VCaP (cell line): ENCODE data around the gene IMPACT.

Source experiments
- H3K27ac ChIP-seq: fragments of 450-650 bp; 2 replicates; pipeline ENCODE4 v1.5.1; 2017
- TF ChIP-seq, protein P1 (sequence below): fragments of 450-650 bp; conservative IDR thresholded peaks from 2 replicates; pipeline ENCODE4 v1.5.1; 2017; ENCODE audit warnings: mild to moderate bottlenecking, moderate library complexity

IMPACT gene

DNA sequence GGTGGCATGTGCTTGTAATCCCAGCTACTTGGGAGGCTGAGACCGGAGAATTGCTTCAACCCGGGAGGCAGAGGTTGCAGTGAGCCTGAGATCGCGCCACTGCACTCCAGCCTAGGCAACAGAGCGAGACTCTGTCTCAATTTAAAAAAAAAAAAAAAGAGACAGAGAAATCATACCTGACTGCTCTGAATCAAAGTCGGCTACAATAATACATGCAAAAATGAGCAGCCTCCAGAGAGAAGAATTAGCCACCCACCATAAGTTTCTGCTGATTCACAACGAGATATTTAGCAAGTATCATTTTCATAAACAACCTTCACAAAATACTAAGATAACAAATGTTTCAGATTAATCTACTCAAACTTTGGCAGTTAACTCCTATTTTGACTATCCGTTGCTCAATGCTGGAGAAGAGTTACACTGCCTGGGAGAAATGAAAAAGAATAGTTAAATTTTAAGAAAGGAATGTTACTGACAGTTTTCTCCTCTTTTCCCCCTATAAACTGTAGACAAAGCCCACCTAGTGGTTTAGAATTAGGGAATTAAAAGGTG is 30.3 kb upstream of the IMPACT start:
- peak overlapping the region; percentile 85 for H3K27ac ChIP-seq
- TF ChIP-seq, protein P1, sequence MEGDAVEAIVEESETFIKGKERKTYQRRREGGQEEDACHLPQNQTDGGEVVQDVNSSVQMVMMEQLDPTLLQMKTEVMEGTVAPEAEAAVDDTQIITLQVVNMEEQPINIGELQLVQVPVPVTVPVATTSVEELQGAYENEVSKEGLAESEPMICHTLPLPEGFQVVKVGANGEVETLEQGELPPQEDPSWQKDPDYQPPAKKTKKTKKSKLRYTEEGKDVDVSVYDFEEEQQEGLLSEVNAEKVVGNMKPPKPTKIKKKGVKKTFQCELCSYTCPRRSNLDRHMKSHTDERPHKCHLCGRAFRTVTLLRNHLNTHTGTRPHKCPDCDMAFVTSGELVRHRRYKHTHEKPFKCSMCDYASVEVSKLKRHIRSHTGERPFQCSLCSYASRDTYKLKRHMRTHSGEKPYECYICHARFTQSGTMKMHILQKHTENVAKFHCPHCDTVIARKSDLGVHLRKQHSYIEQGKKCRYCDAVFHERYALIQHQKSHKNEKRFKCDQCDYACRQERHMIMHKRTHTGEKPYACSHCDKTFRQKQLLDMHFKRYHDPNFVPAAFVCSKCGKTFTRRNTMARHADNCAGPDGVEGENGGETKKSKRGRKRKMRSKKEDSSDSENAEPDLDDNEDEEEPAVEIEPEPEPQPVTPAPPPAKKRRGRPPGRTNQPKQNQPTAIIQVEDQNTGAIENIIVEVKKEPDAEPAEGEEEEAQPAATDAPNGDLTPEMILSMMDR, result no peak

DNA sequence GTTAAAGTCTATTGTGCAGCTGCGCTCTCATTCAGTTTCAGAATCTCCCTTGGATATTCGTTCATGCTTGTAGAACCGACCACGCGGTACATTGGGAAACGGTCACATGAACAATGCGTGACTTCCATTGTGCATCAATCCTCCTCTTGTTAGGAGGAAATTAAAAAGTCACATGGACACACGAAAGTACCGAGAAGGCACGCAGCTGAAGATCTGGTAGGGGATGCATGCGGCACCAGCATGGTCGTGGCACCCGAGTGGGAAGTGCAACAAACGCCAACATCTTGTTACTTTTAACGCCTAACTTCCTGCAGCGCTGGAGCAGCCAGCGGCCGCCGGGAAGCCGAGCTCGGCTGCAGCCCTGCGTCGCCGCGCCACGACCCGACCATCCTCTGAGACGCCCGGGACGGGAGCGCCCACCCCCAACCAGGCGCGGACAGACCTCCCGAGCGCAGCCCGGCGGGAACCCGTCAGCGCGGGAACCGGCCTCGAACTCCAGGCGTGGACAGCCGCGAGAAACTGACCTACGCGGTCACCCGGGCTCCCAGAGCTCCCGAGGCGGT is 29.3 kb upstream of the IMPACT start:
- TF ChIP-seq, protein P1, result no peak
- peak overlapping the region; percentile 85 for H3K27ac ChIP-seq

DNA sequence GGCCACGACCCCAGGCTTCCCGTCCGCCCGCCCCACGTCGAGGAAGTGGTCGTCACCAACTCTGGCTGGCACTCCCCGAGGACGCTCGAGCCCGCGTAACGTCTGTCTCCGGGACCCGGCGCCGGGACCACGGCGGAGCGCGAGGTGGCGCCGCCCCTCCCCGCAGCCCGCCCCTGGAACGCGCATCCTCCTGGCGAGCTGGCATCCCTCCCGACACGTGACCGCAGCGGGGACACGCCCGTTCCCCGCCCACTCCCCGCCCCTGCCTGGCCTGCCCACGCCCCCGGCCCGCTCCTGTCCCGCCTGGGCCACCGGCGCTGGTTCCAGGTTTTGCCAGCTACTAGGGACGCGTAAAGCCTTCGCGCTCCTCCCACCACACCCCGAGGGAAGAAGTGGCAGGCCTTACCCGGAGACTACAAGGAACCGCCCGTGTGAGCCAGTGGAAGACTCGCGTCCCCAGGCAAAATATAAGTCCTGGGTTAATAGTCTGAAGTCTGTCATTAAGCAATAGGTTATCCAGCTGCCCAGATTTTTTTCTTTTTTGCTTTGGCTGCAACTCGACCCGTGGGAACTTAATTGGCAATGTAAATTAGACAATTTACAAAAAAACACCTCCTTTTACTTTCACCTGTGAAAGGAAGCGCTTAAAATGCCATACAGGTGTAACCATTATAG is 28.6 kb upstream of the IMPACT start, which contains the start of gene OSBPL1A:
Gene OSBPL1A, minus strand, starts transcription at position 131 of the 675 bp plus-strand sequence. CDS start 20,291 bp downstream, outside the sequence.
- TF ChIP-seq, protein P1, result no peak
- peak within 1 kb of the TSS; percentile 85 for H3K27ac ChIP-seq

DNA sequence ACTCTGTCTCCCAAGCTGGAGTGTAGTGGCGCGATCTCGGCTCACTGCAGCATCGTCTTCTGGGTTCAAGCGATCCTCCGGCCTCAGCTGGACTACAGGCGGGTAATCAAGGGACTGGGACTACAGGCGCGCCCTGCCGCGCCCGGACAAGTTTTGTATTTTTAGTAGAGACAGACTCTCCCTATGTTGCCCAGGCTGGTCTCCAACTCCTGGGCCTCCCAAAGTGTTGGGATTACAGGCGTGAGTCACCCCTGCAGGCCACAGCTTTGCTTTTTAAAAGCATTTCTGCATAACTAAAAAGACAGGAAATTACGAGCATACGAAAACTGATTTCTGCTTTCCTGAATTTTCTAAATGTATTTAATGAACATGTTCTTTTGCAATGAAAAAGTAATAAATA is 27.9 kb upstream of the IMPACT start:
- TF ChIP-seq, protein P1, result no peak
- peak overlapping the region; percentile 85 for H3K27ac ChIP-seq

DNA sequence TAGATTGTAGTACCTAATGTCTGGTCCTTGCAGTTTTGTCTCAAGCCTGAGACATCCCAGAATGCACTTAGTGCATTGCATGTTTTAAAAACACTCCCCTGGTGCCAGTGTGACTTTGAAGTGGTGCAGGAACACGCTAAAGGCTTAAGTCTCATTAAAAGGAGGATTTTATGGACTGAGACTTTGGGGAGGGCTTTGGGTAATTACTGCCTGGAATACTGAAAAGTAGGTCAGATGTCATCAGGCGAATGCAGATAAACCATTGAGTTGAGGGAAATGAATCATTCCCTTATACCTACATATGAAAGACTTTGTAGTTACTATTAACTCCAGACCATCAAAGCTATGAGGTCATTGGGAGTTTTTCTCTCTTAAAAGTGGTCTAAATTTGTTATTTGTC is 25.9 kb upstream of the IMPACT start:
- TF ChIP-seq, protein P1, result no peak
- H3K27ac ChIP-seq, result no peak overlapping the region

DNA sequence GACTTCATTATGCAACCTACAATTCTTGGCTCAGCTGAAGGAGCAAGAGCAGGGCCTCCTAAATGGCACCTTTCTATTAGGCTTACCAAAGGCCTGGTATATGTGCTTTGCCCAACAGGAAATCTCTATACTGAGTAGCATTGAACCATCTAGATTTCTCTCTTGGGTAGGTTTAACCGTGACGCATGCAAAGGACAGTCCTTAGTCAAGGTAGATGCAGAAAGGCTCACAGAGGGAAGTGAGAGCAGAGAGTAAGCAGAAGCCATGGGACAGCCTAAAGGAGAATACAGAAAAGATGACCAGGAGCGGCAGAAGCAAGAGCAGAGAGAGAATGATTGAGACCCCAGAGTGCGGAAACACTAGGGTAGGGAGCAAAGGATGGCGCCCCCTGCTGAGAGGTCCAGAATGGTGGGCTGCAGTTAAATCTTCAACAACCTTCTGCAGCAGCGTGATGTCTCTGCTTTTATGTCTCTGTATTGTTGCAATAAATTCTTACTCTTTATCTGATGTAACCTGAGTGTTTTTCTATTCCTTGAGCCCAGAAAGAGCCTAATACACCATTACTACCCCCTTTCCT is 24.2 kb upstream of the IMPACT start:
- H3K27ac ChIP-seq, result no peak overlapping the region
- TF ChIP-seq, protein P1, result no peak

DNA sequence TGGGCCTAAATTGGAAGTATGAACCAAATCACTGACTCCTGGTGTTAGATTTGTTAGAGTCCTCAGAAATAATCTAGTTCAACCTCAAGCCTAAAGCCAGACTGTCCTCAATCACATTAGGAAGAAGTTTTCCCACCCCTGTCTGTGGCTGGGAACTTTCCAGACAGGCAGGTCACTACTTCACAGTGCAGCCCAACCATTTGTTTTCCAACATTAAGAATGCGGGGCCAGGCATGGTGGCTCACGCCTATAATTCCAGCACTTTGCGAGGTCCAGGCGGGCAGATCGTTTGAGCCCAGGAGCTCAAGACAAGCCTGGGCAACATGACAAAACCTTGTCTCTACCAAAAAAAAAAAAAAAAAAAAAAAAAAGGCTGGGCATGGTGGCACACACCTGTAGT is 23.4 kb upstream of the IMPACT start:
- TF ChIP-seq, protein P1, result no peak
- H3K27ac ChIP-seq, result no peak overlapping the region
